Liver (tissue), 9 donors: ENCODE measurements around the gene IKBKG. TPM values are rescaled to one million over a fixed set of nuclear protein-coding genes. Genes with fewer than 3 reads are reported as not detected.
"Not testable (repeated sequence)": the region's sequence is repeated elsewhere in the genome, so short reads cannot be mapped to it uniquely, and the experiment has no call there.

ENCODE experiments used
- DNase-seq: peaks from one replicate; pipeline ENCODE4 v3.0.0-alpha.2; 2017; ENCODE audit warnings: low spot score
- H3K27ac ChIP-seq, 2 donors: one replicate each; pipeline ENCODE4 v1.7.0; 2013; ENCODE audit warnings: inconsistent platforms in 2 of 2, low read length in 2 of 2, control low read depth in 1 of 2, low read depth in 1 of 2, mild to moderate bottlenecking in 1 of 2
- H3K27me3 ChIP-seq, 4 donors: one replicate each; pipeline versions ENCODE4 v1.6.1 to v1.7.0; 2013; ENCODE audit warnings: low read length in 3 of 4, inconsistent platforms in 1 of 4, mild to moderate bottlenecking in 1 of 4, moderate library complexity in 1 of 4; ENCODE audit not compliant: control insufficient read depth in 4 of 4, insufficient read depth in 4 of 4
- H3K36me3 ChIP-seq, 4 donors: one replicate each; pipeline versions ENCODE4 v1.6.1 to v1.7.0; 2013; ENCODE audit warnings: low read length in 3 of 4, mild to moderate bottlenecking in 3 of 4, low read depth in 1 of 4, moderate library complexity in 1 of 4; ENCODE audit not compliant: control insufficient read depth in 4 of 4, insufficient read depth in 3 of 4
- H3K4me1 ChIP-seq, 4 donors: one replicate each; pipeline versions ENCODE4 v1.6.1 to v1.7.0; 2013; ENCODE audit warnings: low read length in 3 of 4, mild to moderate bottlenecking in 3 of 4, moderate library complexity in 1 of 4; ENCODE audit not compliant: control insufficient read depth in 4 of 4, insufficient read depth in 4 of 4
- H3K4me3 ChIP-seq, 3 donors: one replicate each; pipeline versions ENCODE4 v1.6.1 to v1.7.0; 2013; ENCODE audit warnings: low read length in 3 of 3, control low read depth in 1 of 3, low read depth in 1 of 3, mild to moderate bottlenecking in 1 of 3
- H3K9ac ChIP-seq, 2 donors: one replicate each; pipeline ENCODE4 v1.7.0; 2013; ENCODE audit warnings: low read length in 2 of 2, mild to moderate bottlenecking in 2 of 2, moderate library complexity in 2 of 2, control low read depth in 1 of 2, low read depth in 1 of 2
- H3K9me3 ChIP-seq, 4 donors: one replicate each; pipeline versions ENCODE4 v1.6.1 to v1.7.0; 2013; ENCODE audit warnings: low read length in 3 of 4; ENCODE audit not compliant: control insufficient read depth in 4 of 4
- WGBS: extraction: QIAGEN DNeasy Blood & Tissue Kit; methylation state at CpG from one replicate; pipeline ENCODE4 v1.1.7; 2013; 5-methylcytosine and 5-hydroxymethylcytosine counted together
- polyA plus RNA-seq, 2 donors: library from polyadenylated mRNA; stranded (reverse) in 1 of 2; unstranded in 1 of 2; fragments of 200-250 nt in 1 of 2; fragments of >200 nt in 1 of 2; fragmentation: Nextera tagmentation in 1 of 2; extraction: Ambion mirVana in 1 of 2; gene quantifications; one replicate each; pipeline versions ENCODE4 v1.2.1 to v1.2.3, GENCODE V29; 2013 to 2015
- total RNA-seq, 2 donors: library from RNA; depleted of rRNA; stranded (reverse); fragments of >200 nt; gene quantifications; one replicate each; pipeline ENCODE4 v1.2.3, GENCODE V29; 2014
- donor health status: healthy.
- donor health status: healthy.
- donor health status: healthy.
- donor health status: healthy.
- donor health status: healthy.

The IKBKG gene
- total and polyA plus RNA-seq, 4 donors = 17.1 to 74.1 (median 36.0) TPM

DNA sequence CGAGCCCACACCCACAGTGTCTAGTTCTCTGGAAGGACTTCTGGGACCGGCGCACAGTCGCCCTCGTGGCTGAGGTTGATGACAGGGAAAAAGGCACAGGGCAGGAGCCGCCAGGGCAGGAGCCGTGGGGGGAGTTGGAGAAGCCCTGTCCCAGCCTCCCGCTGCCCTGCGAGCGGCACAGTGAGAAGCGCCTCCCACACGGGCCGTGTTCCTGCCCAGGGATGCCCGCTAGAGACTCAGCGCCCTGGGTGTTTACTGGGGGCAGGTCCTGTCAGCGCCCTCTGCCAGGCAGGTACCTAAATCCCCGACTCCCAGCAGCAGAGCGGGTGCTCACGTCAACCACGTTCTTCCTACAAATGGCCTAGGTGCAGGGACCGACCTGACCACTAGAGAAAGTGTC, 11.5 kb downstream of the IKBKG start:
- H3K9ac ChIP-seq, H3K36me3 ChIP-seq, H3K4me1 ChIP-seq, H3K27me3 ChIP-seq, H3K27ac ChIP-seq, DNase-seq, H3K4me3 ChIP-seq, H3K9me3 ChIP-seq: not testable (repeated sequence)
- WGBS = 96% methylated on average over 9 of the region's 21 CpGs

GRCh38 chrX:154560326-154560725, 12.9 kb downstream of the IKBKG start:
- H3K9ac ChIP-seq, H3K9me3 ChIP-seq, H3K27me3 ChIP-seq, H3K4me1 ChIP-seq, DNase-seq, H3K27ac ChIP-seq, H3K36me3 ChIP-seq, H3K4me3 ChIP-seq: not testable (repeated sequence)
- WGBS = 77% methylated on average over 12 of the region's 31 CpGs

GRCh38 chrX:154562295-154562694, 14.9 kb downstream of the IKBKG start:
- not testable (repeated sequence) for H3K27me3 ChIP-seq, H3K4me1 ChIP-seq, H3K4me3 ChIP-seq, H3K9ac ChIP-seq, H3K9me3 ChIP-seq, H3K27ac ChIP-seq, H3K36me3 ChIP-seq, DNase-seq
- no CpG with 5 or more reads among the region's 10 CpGs for WGBS

- not testable (repeated sequence) for H3K4me1 ChIP-seq, H3K27ac ChIP-seq, H3K36me3 ChIP-seq, H3K27me3 ChIP-seq, H3K9me3 ChIP-seq, H3K4me3 ChIP-seq, H3K9ac ChIP-seq, DNase-seq
- WGBS = no CpG with 5 or more reads among the region's 11 CpGs
Observed at GRCh38 chrX:154570361-154570760, 22.9 kb downstream of the IKBKG start.

GRCh38 chrX:154573061-154573460, 25.6 kb downstream of the IKBKG start:
- not testable (repeated sequence) for H3K27me3 ChIP-seq, DNase-seq, H3K27ac ChIP-seq, H3K4me3 ChIP-seq, H3K9me3 ChIP-seq, H3K4me1 ChIP-seq, H3K9ac ChIP-seq, H3K36me3 ChIP-seq
- no CpG with 5 or more reads among the region's 10 CpGs for WGBS

GRCh38 chrX:154575076-154575475, 27.7 kb downstream of the IKBKG start:
- H3K9me3 ChIP-seq, H3K27me3 ChIP-seq, H3K4me1 ChIP-seq, H3K9ac ChIP-seq, H3K36me3 ChIP-seq, H3K4me3 ChIP-seq, DNase-seq, H3K27ac ChIP-seq: not testable (repeated sequence)
- no CpG with 5 or more reads among the region's 5 CpGs for WGBS

DNA sequence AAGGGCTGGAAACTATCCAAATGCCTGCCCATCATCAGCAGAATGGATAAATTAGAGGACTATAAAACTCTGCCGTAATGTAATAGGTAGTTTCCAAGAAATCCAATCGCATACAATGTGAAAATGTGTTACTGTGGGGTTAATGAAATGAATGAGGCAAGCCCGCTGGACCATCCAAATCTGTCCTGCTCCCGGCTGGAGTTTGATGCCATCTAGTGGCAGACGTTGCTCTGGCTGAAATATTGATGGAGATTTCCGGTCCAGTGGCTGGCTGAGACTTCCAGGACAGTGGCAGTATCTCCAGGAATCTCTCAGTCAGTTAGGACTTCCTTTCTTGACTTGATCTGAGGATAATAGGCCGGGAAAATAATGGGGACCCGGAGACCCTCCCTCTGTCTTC, 35.6 kb downstream of the IKBKG start:
- H3K27ac ChIP-seq, H3K4me1 ChIP-seq, H3K4me3 ChIP-seq, DNase-seq, H3K27me3 ChIP-seq, H3K36me3 ChIP-seq, H3K9me3 ChIP-seq, H3K9ac ChIP-seq: not testable (repeated sequence)
- WGBS = no CpG with 5 or more reads among the region's 8 CpGs

- WGBS = no CpG with 5 or more reads among the region's 39 CpGs
- H3K4me3 ChIP-seq, H3K9me3 ChIP-seq, H3K4me1 ChIP-seq, H3K27ac ChIP-seq, H3K27me3 ChIP-seq, DNase-seq, H3K36me3 ChIP-seq, H3K9ac ChIP-seq: not testable (repeated sequence)
Observed at GRCh38 chrX:154584585-154585183, 37.3 kb downstream of the IKBKG start, which contains the start of gene CTAG1A. Gene CTAG1A (plus strand): TSS chrX:154585133. CDS start chrX:154585207, 74 bp downstream.

GRCh38 chrX:154590415-154590814, 43.0 kb downstream of the IKBKG start:
- not testable (repeated sequence) for H3K9ac ChIP-seq, H3K4me1 ChIP-seq, H3K36me3 ChIP-seq, H3K27ac ChIP-seq, H3K27me3 ChIP-seq, H3K9me3 ChIP-seq, DNase-seq, H3K4me3 ChIP-seq
- no CpG with 5 or more reads among the region's 13 CpGs for WGBS
